HG03175 (cell line): ENCODE measurements around the gene SLC25A44.
A peak's percentile ranks its signal among the peaks of the same experiment; 100 is the strongest.

Experiments
- ATAC-seq: cut with Tn5 transposase; IDR thresholded peaks from one replicate; pipeline ENCODE4 v1.9.1; 2021; ENCODE audit warnings: mild to moderate bottlenecking, moderate library complexity; ENCODE audit not compliant: unreplicated experiment

The SLC25A44 gene, protein sequence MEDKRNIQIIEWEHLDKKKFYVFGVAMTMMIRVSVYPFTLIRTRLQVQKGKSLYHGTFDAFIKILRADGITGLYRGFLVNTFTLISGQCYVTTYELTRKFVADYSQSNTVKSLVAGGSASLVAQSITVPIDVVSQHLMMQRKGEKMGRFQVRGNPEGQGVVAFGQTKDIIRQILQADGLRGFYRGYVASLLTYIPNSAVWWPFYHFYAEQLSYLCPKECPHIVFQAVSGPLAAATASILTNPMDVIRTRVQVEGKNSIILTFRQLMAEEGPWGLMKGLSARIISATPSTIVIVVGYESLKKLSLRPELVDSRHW

DNA sequence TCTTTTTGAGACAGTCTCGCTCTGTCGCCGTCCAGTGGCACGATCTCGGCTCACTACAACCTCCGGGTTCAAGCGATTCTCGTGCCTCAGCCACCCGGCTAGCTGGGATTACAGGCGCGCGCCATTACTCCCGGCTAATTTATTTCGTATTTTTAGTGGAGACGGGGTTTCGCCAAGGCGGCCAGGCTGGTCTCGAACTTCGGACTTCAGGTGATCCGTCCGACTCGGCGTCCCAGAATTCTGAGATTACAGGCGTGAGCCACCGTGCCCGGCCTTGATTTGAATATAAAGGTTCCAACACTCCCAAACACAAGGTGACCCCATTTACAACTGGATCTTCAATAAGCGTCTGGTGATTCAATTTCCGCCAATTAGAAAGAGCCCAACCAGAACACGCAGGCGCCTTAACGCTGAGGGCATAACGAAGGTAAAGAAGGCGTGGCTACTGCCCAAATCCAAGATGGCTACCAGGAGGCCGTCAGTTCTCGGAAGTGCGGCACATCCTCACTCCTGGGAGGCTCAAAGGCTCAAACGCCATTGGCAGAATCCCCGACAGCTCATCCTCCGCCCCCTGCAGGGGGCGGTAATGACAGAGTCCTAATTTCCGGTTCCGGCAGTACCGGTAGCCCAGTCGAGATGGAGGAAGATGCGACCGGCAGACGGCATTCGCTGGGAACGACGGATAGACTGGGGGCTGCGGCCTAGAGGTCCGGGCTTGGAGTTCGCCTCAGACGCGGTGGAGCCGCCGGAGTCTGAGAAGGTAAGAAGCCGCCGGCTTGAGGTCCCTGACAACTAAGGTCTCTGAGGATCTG, at the start of gene SLC25A44:
Gene SLC25A44 (plus strand): TSS at position 617 of the 812 bp plus-strand sequence. CDS start 5,744 bp downstream, outside the sequence.
- peak; percentile 98 for ATAC-seq

DNA sequence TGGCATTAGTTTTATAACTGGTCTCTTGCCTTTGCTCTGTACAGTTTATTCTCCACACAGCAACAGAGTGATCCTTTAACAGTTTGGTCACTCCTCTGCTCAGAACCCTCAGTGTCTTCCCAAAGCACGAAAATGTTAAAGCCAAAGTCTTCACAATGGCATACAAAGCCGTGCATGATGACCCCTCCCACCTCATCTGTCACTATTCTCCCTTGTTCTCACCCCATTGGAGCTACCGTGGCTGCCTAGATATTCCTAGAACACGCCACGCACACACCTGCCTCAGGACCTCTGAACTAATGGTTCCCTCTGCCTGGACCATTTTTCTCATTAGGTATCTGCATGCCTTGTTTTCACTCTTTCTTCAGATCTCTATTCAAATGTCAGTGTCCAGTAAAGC, 49.2 kb upstream of the SLC25A44 start:
- no peak for ATAC-seq

DNA sequence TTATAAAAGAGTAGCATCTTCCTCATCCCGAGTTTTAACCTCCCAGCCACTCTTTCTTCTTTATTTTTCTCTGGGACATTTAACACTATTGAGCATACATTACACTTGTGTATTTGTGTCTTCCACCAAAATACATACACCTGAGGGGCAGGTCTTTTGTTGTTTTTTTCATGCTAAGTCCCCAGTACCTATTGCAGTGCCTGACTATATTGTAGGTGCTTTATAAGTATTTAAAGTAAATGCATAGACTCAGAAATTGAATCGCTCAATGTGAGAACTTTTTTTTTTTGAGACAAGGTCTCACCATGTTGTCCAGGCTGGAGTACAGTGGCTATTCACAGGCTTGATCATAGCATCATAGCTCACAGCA, 48.3 kb upstream of the SLC25A44 start:
- ATAC-seq, result no peak

DNA sequence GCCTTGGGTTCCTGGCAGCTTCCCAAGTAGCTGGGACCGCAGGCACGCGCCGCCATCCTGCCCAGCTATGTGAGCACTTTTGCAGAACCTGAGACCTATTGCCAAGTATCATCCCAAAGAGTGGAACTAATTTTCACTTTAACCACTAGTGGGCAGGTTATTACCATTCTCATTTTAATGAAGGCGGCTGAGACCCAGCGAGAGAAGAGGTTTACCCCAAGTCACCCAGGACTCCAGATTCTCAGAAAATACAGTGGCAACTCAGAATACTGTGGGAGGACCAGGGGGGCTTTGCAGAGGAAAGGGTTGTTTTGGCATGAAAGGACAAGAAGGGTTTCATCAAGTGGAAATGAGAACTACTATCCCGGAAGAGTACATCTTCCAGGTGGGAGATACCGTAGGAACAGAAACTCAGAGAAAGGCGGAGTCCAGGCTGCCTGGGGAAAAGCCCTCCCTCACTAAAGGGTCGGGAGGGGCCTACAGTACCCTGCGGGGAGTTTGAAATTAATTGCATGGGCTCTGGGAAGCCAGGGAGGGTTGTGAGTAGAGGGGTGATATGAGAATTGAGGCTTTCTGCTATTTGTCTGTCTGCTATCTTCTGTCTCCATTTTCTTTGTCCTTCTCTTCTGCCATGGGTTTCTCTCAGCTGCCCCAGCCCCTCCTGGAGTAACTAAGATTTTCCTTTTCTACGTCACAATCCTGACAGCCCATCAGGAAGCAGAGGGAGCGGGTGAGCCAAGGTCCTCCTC, 47.7 kb upstream of the SLC25A44 start:
- ATAC-seq, result peak; percentile 36

DNA sequence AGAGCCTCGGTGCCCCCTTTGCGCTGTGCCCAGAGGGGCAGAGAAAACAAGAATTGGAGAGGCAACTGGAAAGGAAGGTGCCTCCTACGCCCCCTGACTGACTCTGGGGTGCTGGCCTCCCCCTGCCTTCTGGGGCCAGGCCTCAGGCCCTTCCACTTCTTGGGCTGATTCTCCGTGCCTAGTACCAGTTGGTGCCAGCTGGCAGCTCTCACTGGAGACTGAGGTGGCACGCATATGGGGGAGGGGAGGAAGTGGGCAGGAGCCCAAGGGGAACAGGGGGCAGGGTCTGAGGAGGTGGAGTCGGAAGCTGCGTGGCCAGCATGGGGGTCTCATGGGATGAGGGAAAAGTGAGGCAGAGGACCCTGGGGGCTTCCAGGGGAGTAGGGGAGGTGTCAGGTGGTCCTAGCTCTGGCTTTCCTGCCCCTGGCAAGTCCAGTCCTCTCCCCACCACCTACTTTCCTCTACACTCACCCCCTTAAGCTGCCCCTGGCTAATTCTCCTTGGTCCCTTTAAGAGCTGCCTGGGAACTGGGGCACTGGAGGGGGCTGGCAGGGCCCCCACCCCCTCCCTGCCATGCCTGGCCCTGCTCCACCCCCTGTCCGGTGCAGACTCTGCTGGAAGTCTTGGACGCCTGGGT, 47.0 kb upstream of the SLC25A44 start:
- ATAC-seq, result no peak

DNA sequence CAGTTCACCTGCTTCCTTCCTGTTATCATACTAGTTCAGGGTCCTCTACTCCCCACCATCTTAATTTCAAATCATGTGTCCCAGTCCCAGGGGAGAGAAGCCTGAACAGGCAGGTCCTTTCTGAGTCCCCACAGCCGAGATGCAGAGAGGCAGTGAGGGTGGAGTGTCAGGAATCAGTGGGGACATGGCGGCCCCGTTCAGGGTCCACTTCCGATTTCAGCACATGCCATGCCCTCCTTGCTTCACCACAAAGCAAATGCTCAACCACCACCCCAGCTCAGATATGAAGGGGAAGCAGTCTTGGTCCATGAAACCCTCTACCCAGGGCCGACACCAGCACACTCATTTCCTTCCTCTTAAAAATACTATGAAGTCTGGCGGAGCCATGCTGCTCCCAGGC, 45.7 kb upstream of the SLC25A44 start:
- ATAC-seq, result no peak

DNA sequence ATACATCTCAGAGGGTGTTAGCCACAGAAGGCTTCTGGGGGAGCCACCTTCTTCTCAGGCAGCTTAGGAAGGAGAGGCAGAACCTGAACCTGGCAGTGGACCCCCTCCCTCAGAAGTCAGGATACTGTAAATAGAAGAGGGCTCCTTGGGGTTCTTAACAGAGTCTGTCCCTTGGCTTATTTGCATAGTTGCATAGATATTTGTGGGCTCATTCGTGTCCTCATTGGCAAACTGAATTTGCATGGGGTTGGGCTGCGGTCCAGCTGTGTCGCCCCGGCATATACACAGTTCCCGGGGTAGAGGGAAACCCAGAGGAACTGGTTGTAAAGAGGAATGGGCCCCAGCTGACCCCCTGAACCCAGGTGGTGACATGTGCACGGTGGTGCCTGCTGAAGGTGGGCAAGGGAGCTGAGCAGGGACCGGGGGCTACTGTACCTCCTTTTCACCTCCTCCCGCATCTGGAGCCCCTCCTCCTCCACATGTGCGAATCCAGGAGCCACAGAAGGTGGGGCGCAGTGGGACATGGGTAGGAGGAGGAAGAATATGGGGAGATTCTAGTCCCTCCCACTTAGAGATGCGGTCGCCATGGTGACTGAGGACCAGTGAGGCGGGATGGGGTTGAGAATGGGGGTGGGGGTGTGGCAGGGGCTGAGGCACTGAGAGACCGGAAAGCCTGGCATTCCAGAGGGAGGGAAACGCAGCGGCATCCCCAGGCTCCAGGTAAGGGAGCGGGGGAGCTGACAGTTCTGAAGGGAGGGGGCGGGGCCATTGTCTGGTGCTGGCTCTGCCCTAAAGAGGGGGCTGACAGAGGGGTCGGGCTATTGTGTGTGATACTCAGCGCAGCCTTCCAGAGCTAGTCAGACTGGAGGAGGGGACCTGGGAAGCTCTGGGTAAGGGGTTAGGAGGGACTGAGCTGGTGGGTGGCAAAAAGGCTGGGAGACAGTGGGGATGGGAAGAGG, 44.3 kb upstream of the SLC25A44 start:
- ATAC-seq, result peak; percentile 44

DNA sequence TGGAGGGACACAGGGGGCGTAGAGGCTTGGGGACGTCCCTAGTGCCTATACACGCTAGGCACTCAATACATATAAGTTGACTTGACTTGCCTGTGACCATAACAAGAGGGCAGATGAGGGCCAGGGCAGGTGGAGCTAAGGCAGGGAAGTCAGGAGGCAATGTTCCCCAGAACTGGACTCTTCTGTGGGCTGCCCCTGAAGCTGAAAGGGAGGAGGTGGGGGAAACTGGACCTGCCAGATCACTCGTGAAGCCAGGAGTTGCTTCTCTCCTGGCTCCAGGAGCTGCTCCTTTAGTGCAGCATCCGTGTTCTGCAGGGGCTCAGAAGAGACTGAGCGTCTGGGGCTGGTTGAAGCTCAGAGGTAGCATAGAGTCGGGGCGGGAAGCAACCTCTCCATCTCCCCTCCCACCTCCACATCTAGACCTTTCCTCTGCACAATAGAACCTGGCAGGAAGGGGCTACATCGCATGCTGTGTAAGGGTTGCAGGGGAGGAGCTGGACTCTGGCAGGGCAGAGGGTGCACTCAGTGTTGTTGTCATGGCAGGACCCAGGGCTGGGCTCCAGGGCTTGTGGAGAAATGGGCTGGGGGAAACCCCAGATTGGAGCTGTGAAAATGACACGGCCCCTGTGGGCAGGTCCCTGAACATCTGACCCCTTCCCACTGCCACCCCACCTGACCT, 43.4 kb upstream of the SLC25A44 start:
- no peak for ATAC-seq

DNA sequence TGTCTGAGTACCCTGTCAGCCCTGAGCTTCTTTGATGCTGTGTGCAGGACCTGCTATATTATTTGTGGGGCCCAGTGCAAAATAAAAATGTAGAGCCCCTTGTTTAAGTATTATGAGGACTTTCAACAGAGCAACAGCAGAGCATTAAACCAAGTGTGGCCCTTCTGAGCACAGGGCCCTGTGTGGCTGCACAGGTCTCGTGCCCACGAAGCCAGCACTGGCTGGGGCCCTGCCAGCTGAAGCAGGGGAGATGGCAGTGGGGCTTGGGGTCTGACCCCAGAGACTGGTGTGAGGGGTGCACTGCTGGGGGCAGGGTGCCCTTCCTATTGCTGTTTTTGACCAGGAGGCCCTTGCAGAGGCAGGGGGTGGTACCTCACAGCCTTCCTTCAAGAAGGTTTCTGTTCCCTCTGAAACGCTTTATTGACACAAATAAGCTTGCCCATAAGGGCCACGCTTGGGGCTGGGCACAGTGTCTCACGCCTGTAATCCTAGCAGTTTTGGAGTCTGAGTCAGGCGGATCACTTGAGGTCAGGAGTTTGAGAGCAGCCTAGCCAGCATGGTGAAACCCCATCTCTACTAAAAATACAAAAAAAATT, 42.7 kb upstream of the SLC25A44 start:
- no peak for ATAC-seq

DNA sequence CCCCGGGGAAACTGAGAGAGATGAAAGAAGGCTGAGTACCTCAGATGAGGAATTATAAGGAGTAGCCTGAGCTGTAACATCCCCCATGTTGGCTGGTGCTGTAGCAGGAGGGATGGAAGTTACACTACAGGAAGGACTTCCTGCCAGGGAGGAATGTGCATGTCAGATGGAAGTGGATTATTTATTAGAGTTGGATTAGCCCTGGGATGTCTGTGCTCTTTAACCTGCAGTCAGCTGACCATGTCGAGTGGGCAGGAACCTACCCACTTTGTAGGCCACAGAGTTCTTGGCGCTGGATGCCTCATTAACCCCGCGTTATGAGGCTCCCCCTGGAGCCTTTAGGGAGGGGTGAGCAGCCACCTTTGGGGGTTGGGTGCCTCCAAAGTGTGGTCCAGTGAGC, 41.3 kb upstream of the SLC25A44 start:
- no peak for ATAC-seq

DNA sequence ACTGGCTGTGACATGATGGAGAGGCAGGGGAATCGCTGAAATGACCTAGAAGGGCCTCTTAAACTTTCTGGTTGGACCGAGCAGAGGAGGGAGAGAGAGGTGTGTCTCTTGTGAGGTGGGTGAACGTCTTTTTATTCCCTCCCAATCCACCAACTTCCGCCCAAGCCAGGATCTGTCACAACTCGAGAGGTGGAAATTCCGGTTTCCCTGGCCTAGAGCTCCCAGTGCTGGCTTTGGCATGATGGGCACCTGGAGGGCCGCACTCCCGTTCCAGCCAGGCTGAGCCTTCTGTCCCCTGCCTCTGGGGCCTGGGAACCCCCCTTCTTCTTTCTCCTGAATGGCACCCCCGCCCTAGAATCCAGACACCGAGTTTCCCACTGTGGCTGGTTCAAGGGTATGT, 40.5 kb upstream of the SLC25A44 start, which contains the start of gene SEMA4A:
Gene SEMA4A (plus strand): TSS at position 224 of the 400 bp plus-strand sequence. CDS start 994 bp downstream, outside the sequence.
- no peak for ATAC-seq

DNA sequence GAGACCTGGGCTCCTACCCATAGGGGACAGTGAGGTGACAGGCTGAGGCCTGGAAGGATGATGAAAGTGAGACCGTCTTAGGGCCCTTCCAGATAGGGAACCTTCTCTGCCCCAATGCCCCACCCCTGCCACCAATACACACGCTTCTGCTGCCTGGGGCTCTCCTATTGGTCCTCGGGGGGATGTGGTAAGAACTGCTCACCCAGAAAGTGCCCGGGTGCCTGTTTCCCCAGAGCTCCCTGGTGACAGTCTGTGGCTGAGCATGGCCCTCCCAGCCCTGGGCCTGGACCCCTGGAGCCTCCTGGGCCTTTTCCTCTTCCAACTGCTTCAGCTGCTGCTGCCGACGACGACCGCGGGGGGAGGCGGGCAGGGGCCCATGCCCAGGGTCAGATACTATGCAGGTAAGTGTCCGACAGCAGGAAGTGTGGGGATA, 39.6 kb upstream of the SLC25A44 start:
- peak; percentile 58 for ATAC-seq

DNA sequence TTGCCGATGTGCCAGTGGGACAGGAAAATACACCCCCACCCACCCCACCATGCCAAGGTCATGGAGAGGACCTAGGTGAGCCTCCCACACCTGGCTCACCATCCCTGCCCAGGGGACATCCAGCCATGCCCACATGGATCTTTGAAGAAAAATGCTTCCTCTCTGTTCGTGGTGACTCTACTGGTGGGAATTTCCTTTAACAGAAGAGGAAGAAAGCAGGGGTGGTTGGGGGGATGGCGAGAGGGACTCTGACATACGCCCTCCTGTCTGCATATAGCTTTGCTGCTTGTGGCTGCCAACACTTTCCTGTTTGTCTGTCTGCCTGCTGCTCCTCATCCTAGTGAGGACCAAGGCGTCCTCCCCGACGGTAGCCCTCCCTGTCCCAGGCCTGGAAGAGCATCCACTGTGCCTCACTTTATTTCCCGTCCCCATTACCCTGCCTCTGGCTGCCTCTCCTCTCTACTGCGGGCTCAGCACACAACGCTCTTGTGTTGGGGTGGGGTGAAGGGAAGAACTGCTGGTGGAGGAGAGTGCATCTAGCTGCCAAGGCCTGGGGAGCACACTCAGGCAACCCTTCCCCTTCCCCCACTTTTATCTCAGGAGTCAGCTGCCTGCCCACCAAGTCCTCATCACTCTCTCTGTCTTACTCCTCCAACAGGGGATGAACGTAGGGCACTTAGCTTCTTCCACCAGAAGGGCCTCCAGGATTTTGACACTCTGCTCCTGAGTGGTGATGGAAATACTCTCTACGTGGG, 38.0 kb upstream of the SLC25A44 start:
- no peak for ATAC-seq

DNA sequence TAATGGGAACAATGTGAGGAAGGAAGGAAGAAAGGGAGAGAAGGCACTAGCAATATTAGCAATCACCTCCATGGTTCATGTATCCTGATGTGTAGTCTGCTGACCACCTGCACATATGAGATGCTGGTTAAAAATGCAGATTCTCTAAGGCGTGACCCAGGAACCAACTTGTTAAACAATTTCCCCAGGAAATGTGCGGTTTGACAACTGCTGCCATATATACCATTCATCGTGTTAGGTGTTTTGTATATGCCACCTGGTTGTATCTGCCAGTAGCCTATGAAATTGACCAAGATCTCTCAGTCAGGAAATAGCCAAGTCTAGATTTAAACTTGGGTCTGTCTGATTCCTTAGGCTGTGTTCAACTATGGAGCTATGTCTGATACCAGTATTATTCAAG, 36.4 kb upstream of the SLC25A44 start:
- ATAC-seq, result no peak

DNA sequence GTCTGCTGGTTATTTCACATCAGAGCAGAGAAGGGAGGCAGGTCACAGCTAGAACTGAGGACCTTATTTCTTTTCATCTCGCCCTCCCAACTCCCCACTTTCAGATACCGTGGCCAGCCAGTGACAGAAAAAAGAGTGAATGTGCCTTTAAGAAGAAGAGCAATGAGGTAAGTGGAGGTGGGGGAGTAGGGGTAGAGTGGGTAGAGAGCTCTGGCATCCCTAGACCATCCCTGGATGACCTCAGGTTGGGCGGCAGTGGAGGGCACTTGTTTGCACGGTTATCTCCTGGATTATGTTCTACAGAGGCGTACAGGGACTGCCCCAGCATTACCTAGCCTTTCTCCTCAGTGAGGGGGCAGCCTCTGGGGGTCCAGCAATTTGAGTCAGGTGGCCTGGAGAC, 35.9 kb upstream of the SLC25A44 start:
- ATAC-seq, result no peak

DNA sequence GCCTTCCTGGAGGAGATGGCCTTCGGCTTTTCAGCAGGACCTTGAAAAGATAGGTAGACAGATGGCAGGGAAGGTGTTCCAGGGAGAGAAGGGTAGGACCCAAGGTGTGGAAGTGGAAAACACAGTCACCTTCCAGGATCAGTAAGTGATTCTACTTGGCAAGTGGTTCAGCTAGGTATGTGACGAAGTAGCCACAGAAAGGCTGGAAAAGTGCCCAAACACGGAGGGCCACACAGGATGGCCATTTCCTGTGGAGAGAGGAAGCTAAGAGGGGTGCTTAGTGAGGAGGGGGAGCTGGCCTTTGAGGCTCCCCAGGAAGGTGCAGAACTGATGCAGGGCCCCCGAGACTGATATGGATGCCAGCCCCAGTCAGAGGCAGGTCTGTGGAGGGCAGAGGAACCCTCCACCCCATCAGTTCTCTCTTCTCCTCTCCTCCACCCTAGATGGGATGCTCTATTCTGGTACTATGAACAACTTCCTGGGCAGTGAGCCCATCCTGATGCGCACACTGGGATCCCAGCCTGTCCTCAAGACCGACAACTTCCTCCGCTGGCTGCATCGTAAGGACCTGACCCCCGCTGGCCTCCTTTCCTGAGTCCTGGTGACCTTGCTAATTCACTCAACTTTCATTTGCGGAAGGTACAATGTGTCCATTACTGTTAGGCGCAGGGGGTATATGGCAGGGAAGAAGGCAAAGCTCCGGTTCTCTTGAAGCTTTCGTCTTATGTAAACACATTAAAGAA, 33.7 kb upstream of the SLC25A44 start:
- ATAC-seq, result no peak

DNA sequence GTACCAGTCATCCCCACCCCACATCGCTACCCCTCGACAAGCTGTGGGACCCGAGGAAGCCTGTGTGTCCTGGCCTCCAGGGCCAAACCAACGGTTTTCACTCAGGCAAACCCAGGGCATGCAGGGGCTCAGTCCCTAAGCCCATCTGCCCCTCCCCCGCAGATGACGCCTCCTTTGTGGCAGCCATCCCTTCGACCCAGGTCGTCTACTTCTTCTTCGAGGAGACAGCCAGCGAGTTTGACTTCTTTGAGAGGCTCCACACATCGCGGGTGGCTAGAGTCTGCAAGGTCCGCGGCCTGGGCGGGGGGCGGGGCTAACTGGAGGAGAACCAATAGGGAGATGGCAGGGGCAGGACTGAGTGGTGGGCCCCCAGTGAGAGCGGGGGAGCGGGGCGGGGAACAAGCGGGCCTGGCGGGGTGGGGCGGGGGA, 33.1 kb upstream of the SLC25A44 start:
- ATAC-seq, result no peak
